HG03103 (cell line): ENCODE measurements around the gene KNDC1.

Experiments used
- ATAC-seq: cut with Tn5 transposase; IDR thresholded peaks from one replicate; pipeline ENCODE4 v1.9.1; 2021; ENCODE audit warnings: low read depth; ENCODE audit not compliant: unreplicated experiment

The KNDC1 gene

DNA sequence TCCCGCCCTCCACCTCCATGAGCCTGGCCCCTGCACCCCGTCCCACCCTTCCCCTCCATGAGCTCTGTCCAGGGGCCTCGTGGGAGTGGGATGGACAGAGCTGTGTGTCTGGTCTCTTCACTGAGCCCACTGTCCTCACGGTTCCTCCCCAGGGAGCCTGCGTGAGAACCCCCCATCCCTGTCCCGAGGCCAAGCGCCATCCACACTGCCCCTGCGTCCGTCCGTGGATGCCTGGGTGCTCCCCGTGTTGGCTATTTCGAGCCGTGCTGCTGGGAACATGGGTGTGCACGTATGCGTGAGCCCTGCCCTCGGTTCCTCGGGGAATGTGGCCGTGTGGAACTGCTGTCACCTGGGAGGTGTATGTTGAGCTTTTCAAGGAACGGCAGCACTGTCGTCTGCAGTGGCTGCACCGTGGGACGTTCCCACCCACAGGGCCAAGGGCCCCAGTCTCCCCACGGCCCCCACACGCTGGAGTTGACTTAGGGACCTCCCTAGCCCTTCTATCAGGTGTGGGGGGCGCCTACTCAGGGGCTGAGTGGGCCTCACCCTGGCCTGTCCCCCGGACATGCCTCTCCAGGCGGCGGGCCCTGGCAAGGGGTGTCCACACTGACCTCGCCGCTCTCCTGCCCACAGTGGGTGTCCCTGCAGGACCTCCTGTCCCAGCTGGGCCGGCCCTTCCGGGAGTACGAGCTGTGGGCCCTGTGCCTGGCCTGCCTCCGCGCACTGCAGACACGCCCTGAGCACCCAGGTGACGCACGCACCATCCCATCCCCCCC, 28.1 kb downstream of the KNDC1 start:
- no peak for ATAC-seq

DNA sequence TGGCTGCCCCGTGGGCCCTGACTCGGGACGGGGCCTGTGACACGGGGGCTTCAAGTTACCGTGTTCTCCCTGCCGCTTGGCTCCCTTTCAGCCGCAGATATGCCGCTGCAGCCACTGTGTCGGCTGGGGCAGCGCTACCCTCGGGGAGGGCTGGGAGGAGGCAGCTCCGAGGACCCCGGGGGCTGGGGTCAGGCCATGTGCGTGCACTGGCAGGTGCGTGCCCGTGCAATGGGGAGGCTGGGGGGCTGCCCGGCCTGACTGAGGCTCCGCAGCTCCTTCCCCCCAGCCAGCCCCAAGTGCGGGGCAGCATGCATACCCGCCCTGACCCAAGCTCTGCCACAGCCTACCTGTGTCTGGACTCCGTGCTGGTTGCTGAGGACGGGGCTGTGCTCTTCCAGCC, 29.2 kb downstream of the KNDC1 start:
- ATAC-seq: no peak

DNA sequence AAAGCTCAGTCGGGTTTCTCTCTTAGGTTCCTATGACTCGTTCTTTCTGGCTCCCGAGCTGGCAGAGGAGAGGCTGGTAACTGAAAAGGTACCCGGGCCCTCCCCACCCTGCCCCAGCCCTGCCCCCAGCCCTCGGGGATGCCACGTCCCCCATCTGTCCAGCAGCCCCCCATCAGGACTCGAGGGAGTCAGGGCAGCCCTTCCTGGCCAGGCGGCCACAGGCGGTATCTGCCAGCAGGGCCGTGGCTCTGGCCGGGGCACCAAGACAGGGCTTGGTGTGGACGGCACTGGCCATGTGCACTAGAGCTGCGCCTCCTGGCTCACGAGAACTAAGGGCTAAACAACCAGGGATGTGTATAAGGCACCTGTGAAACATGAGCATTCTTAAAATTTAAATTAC, 29.7 kb downstream of the KNDC1 start:
- ATAC-seq: no peak

DNA sequence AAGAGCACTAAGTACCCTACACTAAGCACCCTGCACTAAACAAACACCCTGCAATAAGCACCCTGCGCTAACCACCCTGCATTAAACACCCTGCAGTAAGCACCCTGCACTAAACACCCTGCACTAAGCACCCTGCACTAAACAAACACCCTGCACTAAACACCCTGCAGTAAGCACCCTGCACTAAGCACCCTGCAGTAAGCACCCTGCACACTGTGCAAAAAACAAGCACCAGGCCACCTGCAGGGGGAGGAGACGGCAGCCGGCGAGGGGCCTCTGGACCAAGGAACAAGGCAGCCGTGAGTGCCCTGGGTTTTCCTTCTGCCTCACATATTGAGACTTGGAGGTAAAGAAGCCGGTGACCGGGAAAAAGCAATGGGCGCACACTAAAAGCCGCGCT, 30.2 kb downstream of the KNDC1 start:
- no peak for ATAC-seq

DNA sequence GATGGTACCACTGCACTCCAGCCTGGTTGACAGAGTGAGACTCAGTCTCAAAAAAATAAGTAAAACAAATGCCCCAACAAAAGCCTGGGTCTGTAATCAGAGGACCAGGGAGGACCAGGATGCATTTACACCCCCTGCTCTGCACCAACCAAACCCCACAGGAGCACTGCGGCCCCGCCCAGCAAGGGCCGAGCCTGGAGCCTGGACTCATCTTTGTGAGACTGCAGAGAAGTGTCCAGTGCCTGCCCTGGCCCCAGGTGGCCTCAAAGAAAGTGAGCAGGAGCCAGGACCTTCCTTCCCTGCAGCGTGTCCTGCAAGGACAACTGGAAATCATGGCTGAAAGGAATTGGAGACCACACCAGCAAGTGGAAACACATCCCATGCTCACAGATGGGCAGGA, 31.6 kb downstream of the KNDC1 start:
- no peak for ATAC-seq

DNA sequence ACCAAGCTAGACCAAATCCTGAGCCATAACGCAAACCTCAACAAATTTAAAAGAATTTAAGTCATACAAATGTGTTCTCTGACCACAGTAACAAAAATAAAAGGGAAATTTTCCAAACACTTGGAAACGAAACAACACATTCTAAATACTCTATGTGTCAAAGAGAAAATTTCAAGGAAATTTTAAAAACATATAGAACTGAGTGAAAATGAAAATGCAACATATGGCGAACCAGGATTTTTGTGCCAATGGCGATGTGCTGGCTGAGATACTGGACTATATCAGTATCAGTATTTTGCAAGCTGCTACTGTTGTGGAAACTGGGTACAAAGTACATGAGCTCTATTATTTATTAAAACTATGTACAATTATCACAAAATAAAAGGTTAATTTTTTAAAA, 34.1 kb downstream of the KNDC1 start:
- no peak for ATAC-seq

DNA sequence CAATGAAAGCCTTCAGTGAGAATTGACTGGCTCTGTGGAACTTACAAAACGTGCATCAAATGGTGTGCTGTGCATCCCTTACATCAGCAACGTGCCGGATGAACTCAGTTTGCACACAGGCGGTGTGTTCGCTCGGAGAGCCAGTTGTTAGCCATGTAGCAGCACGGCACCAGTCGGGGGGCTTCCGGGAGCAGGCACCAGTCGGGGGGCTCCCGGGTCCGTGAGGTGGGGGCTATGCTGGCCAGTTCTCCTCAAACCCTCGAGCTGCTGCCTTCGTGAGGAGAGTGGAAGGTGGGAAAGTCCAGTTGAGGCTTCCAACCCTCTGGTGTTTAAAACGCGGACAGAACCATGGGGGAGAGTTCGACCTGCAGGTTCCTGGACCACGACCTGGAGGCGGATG, 35.1 kb downstream of the KNDC1 start:
- ATAC-seq: no peak

DNA sequence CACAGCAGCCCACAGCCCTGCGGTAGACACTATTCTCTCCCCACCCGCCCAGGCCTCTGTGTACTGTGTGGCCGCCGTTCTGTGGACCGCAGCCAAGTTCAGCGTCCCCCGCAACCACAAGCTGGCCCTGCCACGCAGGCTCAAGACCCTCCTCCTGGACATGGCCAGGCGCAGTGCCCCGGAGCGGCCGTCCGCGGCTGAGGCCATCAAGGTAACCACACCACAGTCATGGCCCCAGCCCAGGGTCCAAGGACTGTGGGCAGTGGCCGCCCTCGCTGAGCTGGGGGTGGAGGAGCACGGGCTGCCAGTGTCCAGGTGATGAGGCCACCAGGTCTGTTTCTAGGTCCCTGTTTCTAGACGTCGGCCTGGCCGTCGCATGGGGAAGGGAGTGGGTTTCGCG, 35.6 kb downstream of the KNDC1 start:
- no peak for ATAC-seq

DNA sequence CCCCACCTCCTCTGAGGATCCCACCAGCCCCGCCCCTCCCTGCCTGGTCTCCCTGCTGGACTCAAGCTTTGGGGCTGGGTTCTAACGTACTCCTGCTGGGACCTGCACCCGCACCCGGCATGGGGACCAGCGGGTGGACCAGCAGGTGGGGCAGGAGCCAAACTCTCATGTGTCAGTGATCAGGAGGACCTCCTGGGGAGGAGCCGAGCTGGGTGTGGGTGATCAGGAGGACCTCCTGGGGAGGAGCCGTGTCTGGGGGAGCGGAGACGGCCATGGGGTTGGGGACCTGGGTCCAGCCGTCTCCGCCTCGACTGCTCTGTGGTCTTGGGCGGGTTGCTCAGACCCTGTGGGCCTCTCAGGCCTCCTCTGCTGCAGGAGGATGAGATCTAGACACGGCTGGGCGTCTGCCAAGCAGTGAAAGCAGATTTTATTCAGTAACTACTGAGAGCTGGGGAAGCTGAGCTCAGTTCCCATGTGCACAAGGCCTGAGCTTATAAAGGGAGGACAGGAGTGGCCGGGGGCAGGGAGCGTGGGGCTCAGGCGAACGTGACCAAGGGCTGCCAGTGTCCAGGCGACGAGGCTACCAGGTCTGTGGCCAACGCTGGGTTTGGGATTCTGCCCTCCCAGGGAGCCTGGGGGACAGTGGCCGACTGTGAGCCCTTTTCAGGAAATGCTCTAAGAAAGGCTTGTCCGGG, 36.3 kb downstream of the KNDC1 start:
- no peak for ATAC-seq

DNA sequence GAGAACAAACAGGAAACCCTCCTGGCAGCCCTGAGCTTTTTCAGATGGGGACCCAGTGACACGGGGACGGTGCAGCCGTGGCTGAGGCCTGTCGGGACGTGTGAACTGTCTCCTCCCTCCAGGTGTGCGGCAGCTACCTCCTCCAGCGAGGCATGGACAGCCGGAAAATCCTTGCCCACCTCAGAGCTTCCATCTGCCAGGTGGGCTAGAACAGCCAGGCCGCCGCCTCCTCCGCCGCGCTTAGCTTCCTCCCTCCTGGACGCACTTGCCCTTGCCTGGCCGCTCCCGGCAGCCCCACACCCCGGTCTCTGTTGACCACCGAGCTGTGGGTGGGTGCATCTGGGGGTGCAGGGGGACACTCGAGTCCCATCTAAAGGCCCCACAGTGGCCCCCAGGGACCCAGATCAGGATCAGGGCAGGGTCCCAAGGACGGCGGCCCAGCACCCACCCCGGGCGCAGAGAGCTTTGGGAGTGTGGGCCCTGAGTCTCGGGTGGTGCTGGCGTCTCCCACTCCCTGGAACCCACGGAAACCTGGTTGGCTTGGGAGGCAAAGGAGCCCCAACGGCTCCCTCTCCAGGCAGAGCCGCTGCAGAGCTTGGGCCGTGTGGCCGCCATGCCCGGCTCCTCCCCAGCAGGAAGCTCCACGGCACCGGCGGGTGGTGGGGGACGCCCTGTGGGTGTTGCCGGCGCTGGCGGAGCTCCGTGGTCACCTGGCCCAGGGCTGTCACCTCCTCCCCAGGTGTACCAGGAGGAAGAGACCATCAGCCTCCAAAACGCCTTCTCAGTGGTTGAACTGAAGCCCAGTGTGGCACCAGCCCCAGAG, 37.1 kb downstream of the KNDC1 start:
- ATAC-seq: no peak

DNA sequence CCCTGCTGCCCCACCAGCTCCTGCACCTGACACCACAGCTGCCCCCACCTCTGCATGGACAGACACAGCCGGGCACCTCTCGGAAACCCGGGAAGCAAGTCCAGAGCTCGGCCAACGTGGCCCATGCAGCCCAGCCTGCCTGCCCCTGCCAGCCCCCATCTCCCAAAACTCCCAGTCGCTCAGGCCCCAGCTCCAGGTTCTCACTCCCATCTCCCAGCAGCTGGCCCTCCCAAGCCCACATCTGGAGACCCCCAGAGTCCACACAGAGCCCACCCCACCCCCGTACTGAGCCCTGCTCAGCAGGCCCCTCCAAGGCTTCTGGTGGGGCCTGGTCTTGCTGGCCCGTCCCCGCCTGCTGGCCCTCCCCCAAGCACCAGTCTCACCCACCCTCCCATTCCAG, 37.8 kb downstream of the KNDC1 start:
- no peak for ATAC-seq

DNA sequence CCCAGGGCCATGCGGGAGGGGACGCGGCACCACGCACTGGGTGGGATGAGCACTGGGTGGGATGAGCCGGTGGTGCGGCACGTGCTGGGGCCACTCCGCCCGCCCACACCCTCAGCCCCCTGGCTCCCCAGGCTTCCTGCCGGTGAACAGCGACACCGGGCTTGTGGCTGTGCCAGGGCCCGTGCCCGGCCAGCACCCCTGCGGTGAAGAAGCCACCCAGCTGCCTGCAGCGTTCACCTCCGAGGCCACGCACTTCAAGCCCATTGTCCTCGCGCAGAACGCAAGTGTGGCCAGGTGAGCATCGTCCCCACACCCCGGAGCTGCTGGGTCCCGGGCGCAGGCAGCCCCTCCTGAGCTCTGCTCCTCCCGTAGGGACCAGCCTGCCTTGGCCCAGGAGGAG, 38.2 kb downstream of the KNDC1 start:
- ATAC-seq: no peak

DNA sequence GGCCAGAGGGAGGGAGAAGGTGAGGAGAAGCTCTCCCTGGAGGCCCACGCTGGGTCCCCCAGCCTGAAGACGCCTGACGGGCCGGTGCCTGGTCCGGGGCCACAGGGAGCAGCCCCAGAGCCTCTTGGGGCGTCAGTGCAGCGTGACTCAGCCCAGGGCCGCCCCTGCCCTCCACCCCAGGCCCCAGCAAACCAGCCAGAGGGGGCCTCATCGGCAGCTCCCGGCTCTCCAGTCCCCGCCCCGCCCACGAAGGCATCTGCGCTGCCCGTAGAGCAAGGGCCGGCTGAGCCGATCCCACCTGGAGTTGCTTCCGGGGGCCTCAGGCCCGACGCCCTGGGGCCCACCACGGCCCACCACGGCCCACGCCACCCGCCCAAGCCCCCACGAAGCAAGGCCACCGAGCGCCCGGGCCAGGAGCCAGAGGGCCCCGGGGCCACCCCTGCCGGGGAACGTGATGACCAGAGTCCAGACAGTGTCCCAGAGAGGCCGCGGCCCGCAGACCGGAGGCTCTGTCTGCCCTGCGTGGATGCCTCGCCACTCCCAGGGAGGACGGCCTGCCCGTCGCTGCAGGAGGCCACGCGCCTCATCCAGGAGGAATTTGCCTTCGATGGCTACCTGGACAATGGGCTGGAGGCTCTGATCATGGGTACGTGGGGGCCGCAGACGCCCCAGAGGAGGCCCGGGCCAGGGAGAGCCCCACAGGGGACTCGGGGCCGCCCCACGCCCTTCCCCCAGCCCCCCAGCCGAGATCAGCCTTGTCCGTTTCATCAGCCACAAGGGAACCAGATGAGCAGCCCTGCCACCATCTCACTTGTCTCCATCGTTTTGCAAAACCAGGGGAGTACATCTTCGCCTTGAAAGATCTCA, 38.8 kb downstream of the KNDC1 start:
- no peak for ATAC-seq

DNA sequence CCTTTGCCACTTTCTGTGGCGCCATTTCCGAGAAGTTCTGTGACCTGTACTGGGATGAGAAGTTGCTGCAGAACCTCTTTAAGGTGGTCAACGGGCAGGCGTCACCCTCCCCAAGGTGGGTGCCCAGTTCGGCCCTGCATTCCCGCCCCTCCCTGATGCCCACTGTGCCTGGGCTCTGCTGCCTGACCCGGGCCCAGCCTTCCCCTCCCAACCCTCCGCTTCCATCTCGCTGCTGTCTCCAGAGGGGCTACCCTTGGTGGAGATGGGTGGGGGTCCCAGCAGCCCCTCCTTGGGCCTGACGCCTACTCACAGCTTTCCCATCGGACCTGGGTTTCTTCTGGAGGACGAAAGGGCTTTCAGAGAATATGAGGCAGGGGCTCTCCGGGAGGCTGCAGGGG, 39.5 kb downstream of the KNDC1 start:
- ATAC-seq: no peak

DNA sequence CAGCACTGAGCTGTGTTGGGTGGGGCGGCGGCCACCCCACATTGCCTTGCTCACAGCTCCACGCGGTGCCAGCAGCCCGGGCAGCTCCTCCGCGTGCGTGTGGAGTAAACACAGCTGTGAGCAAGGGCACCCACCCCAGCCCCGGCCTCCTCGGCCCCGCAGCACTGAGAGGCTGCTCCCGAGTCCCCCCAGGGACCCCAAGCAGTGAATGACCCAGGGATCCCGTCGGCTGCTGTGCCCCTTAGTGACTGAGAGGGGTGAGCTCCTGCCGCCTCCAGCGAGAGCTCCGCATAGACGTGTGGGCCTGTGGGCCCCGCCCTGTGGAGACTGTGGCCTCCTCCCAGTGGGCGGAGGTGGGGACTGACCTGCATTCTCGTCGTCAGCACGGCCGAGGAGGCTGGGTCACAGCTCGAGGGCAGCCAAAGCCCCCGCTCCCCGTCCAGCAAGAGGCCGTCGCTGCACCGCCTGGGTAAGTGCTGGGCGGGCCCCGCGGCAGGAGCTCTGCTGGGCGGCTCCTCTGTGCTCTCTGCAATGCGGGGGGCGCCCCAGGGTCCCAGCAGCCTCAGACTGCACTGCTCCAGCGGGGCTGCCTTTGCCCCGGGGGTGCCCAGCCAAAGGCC, 40.1 kb downstream of the KNDC1 start:
- ATAC-seq: no peak

DNA sequence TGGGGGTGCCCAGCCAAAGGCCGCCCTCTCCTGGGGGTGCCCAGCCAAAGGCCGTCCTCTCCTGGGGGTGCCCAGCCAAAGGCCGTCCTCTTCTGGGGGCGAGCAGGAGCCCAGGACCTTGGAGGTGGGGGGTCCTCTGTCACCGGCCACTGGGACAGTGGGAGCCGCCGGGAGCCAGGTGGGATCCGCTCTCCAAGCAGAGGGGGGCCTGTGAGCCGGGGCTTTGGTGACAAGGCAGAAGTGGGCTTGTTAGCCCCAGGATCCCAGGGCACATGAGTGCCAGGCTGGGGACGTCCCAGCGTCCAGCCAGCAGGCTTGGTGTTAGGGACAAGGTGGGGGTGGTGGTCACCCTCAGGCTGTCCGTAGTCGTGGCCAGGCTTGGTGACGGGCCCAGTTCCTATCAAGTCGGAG, 40.6 kb downstream of the KNDC1 start:
- no peak for ATAC-seq

DNA sequence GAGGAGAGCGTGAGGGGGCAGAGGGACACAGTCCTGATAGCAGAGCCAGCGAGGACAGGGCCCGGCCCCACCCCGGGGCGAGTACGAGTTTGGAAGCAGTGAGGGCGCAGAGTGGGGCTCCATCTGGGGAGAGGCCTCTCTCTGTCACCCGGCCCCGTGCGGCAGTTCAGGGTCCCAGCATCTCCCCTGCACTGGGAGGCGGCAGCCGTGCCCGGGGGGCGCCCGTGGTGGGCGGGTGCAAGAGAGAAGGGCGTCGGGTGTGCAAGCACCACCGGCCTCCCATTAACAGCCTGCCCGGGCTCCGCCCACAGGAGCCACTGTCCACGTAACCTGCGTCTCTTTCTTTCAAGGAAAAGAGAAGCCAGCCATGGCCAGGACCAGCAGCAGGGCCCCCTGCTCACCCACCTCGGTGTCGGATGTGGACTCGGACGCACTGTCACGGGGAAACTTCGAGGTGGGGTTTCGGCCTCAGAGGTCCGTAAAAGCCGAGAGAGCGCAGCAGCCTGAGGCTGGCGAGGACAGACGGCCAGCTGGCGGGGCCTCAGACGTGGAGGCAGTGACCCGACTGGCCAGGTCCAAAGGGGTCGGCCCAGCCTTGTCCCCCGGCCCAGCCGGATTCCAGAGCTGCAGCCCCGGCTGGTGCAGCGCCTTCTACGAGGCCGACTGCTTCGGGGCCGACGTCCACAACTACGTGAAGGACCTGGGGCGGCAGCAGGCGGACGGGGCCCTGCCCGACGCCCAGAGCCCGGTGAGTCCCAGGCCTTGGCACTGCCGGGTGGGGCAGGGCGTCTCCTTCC, 41.3 kb downstream of the KNDC1 start:
- no peak for ATAC-seq

DNA sequence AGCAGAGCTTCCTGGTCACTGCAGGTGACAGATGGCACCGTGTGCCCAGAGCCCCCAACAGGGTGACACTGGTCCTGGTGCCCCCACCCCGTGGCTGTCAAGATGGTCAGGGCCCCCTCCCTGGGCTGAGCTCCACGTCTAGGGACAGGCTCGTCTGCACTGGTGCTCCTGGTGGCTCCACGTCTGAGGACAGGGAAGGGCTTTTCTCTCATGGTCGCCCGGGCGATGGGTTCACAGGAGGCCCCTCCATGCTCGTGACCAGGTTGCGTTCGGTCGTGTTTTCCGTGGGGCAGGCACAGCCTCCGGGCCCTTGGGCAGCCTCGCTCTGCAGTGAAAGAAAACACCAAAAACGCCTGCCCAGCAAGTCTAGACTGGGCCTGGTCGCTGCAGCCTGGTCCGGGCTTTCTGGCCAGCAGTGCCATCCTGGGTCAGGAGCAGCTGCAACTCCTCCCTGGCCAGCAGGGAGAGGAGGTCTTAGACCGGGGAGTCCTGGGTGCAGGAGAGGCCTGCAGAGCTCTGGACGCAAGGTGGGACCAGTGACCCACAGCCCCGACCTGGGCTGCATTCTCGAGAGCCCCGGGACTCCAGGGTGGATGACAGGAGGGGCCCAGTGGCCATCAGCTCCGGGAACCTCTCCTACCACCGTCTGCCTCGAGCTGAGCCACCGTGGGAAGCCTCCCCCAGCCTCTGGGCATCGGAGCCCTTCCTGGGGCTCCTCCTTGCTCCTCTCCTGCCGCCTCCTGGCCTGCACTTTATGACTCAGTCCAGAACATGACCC, 42.1 kb downstream of the KNDC1 start:
- no peak for ATAC-seq
